Vagina (tissue), 2 donors: ENCODE data around the gene DZANK1.

Experiments used
- CTCF ChIP-seq, 3 experiments: fragments of 450-650 bp in 2 of 3; fragments of 200-600 bp in 1 of 3; sonication (generic) in 1 of 3; IDR thresholded peaks; one replicate each; pipeline ENCODE4 v1.5.1; 2017 to 2019; ENCODE audit warnings: antibody characterized with exemption in 3 of 3, mild to moderate bottlenecking in 2 of 3, moderate library complexity in 2 of 3
- POLR2A ChIP-seq, 2 donors: fragments of 450-650 bp; IDR thresholded peaks; one replicate each; pipeline ENCODE4 v1.6.1; 2017; ENCODE audit warnings: antibody characterized with exemption in 2 of 2, mild to moderate bottlenecking in 2 of 2, moderate library complexity in 2 of 2
- POLR2AphosphoS5 ChIP-seq, 2 donors: sonication (generic); formaldehyde crosslinking; IDR thresholded peaks; one replicate each; pipeline ENCODE4 v1.9.0; 2017; ENCODE audit warnings: antibody characterized with exemption in 2 of 2, mild to moderate bottlenecking in 2 of 2, low read depth in 1 of 2; ENCODE audit not compliant: insufficient read depth in 1 of 2

GRCh38 chr20:18421608-18422007 lies 45.2 kb downstream of the DZANK1 start:
- TF ChIP-seq CTCF (IDR thresholded peaks at IDR 0.05) (no peak), POLR2AphosphoS5 (IDR thresholded peaks at IDR 0.05; ENCODE audit: insufficient read depth in 1 of 2, low read depth in 1 of 2) (no peak), POLR2A (IDR thresholded peaks at IDR 0.05) (no peak)
